Vagina (tissue), 2 donors: ENCODE measurements around the gene POLR3E. TPM values are rescaled to one million over a fixed set of nuclear protein-coding genes. Genes with fewer than 3 reads are reported as not detected.

Experiments
- DNase-seq, 2 donors: peaks; one replicate each; pipeline ENCODE4 v3.0.0-alpha.2; 2017; ENCODE audit errors: extremely low spot score in 2 of 2
- H3K27ac ChIP-seq: fragments of 200-600 bp; sonication (generic); one replicate; pipeline ENCODE4 v1.5.1; 2019
- H3K27me3 ChIP-seq: fragments of 200-600 bp; sonication (generic); one replicate; pipeline ENCODE4 v1.5.1; 2019
- H3K36me3 ChIP-seq, 2 donors: fragments of 200-600 bp; sonication (generic); one replicate each; pipeline ENCODE4 v1.5.1; 2017 to 2019
- H3K4me1 ChIP-seq: fragments of 200-600 bp; sonication (generic); one replicate; pipeline ENCODE4 v1.5.1; 2019
- H3K4me3 ChIP-seq, 2 donors: fragments of 200-600 bp; sonication (generic); 1 replicate in 1 of 2; 2 replicates in 1 of 2; pipeline ENCODE4 v1.5.1; 2016 to 2019
- H3K9me3 ChIP-seq: fragments of 200-600 bp; sonication (generic); one replicate; pipeline ENCODE4 v1.5.1; 2019
- CTCF ChIP-seq, 3 experiments: fragments of 450-650 bp in 2 of 3; fragments of 200-600 bp in 1 of 3; sonication (generic) in 1 of 3; IDR thresholded peaks; one replicate each; pipeline ENCODE4 v1.5.1; 2017 to 2019; ENCODE audit warnings: antibody characterized with exemption in 3 of 3, mild to moderate bottlenecking in 2 of 3, moderate library complexity in 2 of 3
- POLR2A ChIP-seq, 2 donors: fragments of 450-650 bp; IDR thresholded peaks; one replicate each; pipeline ENCODE4 v1.6.1; 2017; ENCODE audit warnings: antibody characterized with exemption in 2 of 2, mild to moderate bottlenecking in 2 of 2, moderate library complexity in 2 of 2
- POLR2AphosphoS5 ChIP-seq, 2 donors: sonication (generic); formaldehyde crosslinking; IDR thresholded peaks; one replicate each; pipeline ENCODE4 v1.9.0; 2017; ENCODE audit warnings: antibody characterized with exemption in 2 of 2, mild to moderate bottlenecking in 2 of 2, low read depth in 1 of 2; ENCODE audit not compliant: insufficient read depth in 1 of 2
- intact Hi-C: fragments of 100-400 bp; cut with DNase I; formaldehyde crosslinking; loops from one replicate; pipeline ENCODE4 v1.15.1; 2023
- total RNA-seq: library from RNA; depleted of rRNA; stranded (reverse); fragments of >200 nt; gene quantifications from one replicate; pipeline ENCODE4 v1.2.3, GENCODE V29; 2016

The POLR3E gene
- total RNA-seq, 1 donor from 2014 or later = 38.5 TPM

GRCh38 chr16:22369221-22369811 lies 72.1 kb downstream of the POLR3E start:
- no peak for TF ChIP-seq POLR2A (IDR thresholded peaks at IDR 0.05)
- no peak for DNase-seq
- H3K9me3 ChIP-seq = no peaks in the 10 kb centered on the region
- H3K4me1 ChIP-seq = peaks cover 69% of the 10 kb centered on the region
- intact Hi-C loops = no loop called here
- H3K36me3 ChIP-seq = peaks cover 0 to 4% of the 10 kb centered on the region in 2 donors
- H3K27me3 ChIP-seq = no peaks in the 10 kb centered on the region
- no peak overlapping the region for H3K4me3 ChIP-seq
- H3K27ac ChIP-seq = peak overlapping the region; percentile 50

- Histone ChIP-seq H3K27ac (peak overlapping the region; percentile 45), H3K4me1 (peaks cover 71% of the 10 kb centered on the region), H3K27me3 (no peaks in the 10 kb centered on the region), H3K36me3 (no peaks in the 10 kb centered on the region), H3K4me3 (no peak overlapping the region), H3K9me3 (no peaks in the 10 kb centered on the region)
- intact Hi-C loops = loop anchor here (10.0 kb wide), 1 partner anchor 165 kb away; the partner anchor contains the start of gene EEF2K
- TF ChIP-seq POLR2A (IDR thresholded peaks at IDR 0.05) (no peak), POLR2AphosphoS5 (IDR thresholded peaks at IDR 0.05; ENCODE audit: insufficient read depth in 1 of 2, low read depth in 1 of 2) (no peak)
- DNase-seq = no peak
Observed at GRCh38 chr16:22370038-22370820, 73.0 kb downstream of the POLR3E start.

GRCh38 chr16:22372882-22373661 lies 75.9 kb downstream of the POLR3E start:
- intact Hi-C loops = loop anchor here (10.0 kb wide), 1 partner anchor 168 kb away; the partner anchor contains the start of gene EEF2K

GRCh38 chr16:22373662-22374310 lies 76.6 kb downstream of the POLR3E start:
- Histone ChIP-seq H3K36me3 (no peaks in the 10 kb centered on the region), H3K4me1 (peaks cover 55% of the 10 kb centered on the region), H3K27ac (peak overlapping the region; percentile 89), H3K9me3 (no peaks in the 10 kb centered on the region), H3K4me3 (peak overlapping the region; percentile 85 to 98), H3K27me3 (no peaks in the 10 kb centered on the region)
- DNase-seq = no peak
- intact Hi-C loops = loop anchor here (10.0 kb wide), 1 partner anchor 169 kb away; the partner anchor contains the start of gene EEF2K
- TF ChIP-seq CTCF (IDR thresholded peaks at IDR 0.05) (no peak), POLR2A (IDR thresholded peaks at IDR 0.05) (no peak), POLR2AphosphoS5 (IDR thresholded peaks at IDR 0.05; ENCODE audit: insufficient read depth in 1 of 2, low read depth in 1 of 2) (peak in 1 of 2 donors; percentile 67)

More at GRCh38 chr16:22372882-22373661, 75.9 kb downstream of the POLR3E start:
- Histone ChIP-seq H3K27me3 (no peaks in the 10 kb centered on the region), H3K36me3 (no peaks in the 10 kb centered on the region), H3K4me1 (peaks cover 61% of the 10 kb centered on the region), H3K9me3 (no peaks in the 10 kb centered on the region), H3K27ac (peak overlapping the region; percentile 89), H3K4me3 (peak overlapping the region; percentile 85 to 98)
- DNase-seq = no peak
- no peak for TF ChIP-seq CTCF (IDR thresholded peaks at IDR 0.05)
- TF ChIP-seq POLR2AphosphoS5 (IDR thresholded peaks at IDR 0.05; ENCODE audit: insufficient read depth in 1 of 2, low read depth in 1 of 2) = no peak
- no peak for TF ChIP-seq POLR2A (IDR thresholded peaks at IDR 0.05)

- Histone ChIP-seq H3K36me3 (no peaks in the 10 kb centered on the region), H3K4me3 (peak within 1 kb of the TSS; percentile 85 to 98), H3K27ac (peak within 1 kb of the TSS; percentile 89), H3K4me1 (peaks cover 48% of the 10 kb centered on the region), H3K9me3 (no peaks in the 10 kb centered on the region), H3K27me3 (no peaks in the 10 kb centered on the region)
- intact Hi-C loops = loop anchor here (10.0 kb wide), 1 partner anchor 170 kb away; the partner anchor contains the start of gene EEF2K
- peak; percentile 98 to 99 for DNase-seq
- TF ChIP-seq CTCF (IDR thresholded peaks at IDR 0.05) (no peak), POLR2AphosphoS5 (IDR thresholded peaks at IDR 0.05; ENCODE audit: insufficient read depth in 1 of 2, low read depth in 1 of 2) (peak; percentile 90 to 92), POLR2A (IDR thresholded peaks at IDR 0.05) (peak in 1 of 2 donors; percentile 94)
Observed at GRCh38 chr16:22374311-22375116, 77.3 kb downstream of the POLR3E start, which contains the start of gene CDR2. CDR2 (minus strand) TSS chr16:22374619; CDS start chr16:22374309, 310 bp downstream.
